Fibroblast of lung (primary cell): ENCODE results near the gene SMIM45.

Experiments
- DNase-seq, 2 donors: peaks; one replicate each; pipeline versions ENCODE4 v3.0.0 to v3.0.0-alpha.2; 2010; ENCODE audit warnings: low read depth in 2 of 2
- H2AFZ ChIP-seq: 2 replicates; pipeline ENCODE4 v1.5.1; 2012; ENCODE audit warnings: low read length, control low read depth, inconsistent platforms
- H3K27ac ChIP-seq: 2 replicates; pipeline ENCODE4 v1.5.1; 2011; ENCODE audit warnings: low read length, control low read depth; ENCODE audit not compliant: insufficient read depth
- H3K27me3 ChIP-seq: 2 replicates; pipeline ENCODE4 v1.5.1; 2011; ENCODE audit warnings: mild to moderate bottlenecking, low read length; ENCODE audit not compliant: control insufficient read depth, insufficient read depth
- H3K36me3 ChIP-seq: 2 replicates; pipeline ENCODE4 v1.5.1; 2011; ENCODE audit warnings: low read length; ENCODE audit not compliant: control insufficient read depth, insufficient read depth
- H3K4me1 ChIP-seq: 2 replicates; pipeline ENCODE4 v1.5.1; 2011; ENCODE audit warnings: low read length; ENCODE audit not compliant: control insufficient read depth, insufficient read depth; ENCODE audit errors: extremely low read depth
- H3K4me2 ChIP-seq: 2 replicates; pipeline ENCODE4 v1.5.1; 2011; ENCODE audit warnings: low read length, control low read depth; ENCODE audit not compliant: insufficient read depth; ENCODE audit errors: extremely low read depth
- H3K4me3 ChIP-seq, 4 experiments: fragments of 200-600 bp in 1 of 4; sonication (generic) in 1 of 4; replicated peaks in 1 of 4; 2 replicates each; pipeline ENCODE4 v1.5.1; 2011 to 2016; ENCODE audit warnings: low read length in 4 of 4, low read depth in 3 of 4, mild to moderate bottlenecking in 3 of 4, control low read depth in 2 of 4, inconsistent platforms in 1 of 4, mixed read lengths in 1 of 4; ENCODE audit not compliant: insufficient read depth in 1 of 4; ENCODE audit errors: control extremely low read depth in 1 of 4
- H3K79me2 ChIP-seq: 2 replicates; pipeline ENCODE4 v1.5.1; 2012; ENCODE audit warnings: mild to moderate bottlenecking, low read length, inconsistent platforms; ENCODE audit not compliant: control insufficient read depth, insufficient read depth
- H3K9ac ChIP-seq: 2 replicates; pipeline ENCODE4 v1.5.1; 2011; ENCODE audit warnings: mild to moderate bottlenecking, low read length, control low read depth; ENCODE audit not compliant: insufficient read depth
- H3K9me3 ChIP-seq: 2 replicates; pipeline ENCODE4 v1.5.1; 2012; ENCODE audit warnings: low read depth, low read length; ENCODE audit not compliant: control insufficient read depth, insufficient read depth
- H4K20me1 ChIP-seq: 2 replicates; pipeline ENCODE4 v1.5.1; 2011; ENCODE audit warnings: low read length; ENCODE audit not compliant: control insufficient read depth, insufficient read depth; ENCODE audit errors: extremely low read depth
- CTCF ChIP-seq, 2 donors: IDR thresholded peaks in 1 of 2; conservative IDR thresholded peaks in 1 of 2; 1 replicate in 1 of 2; 2 replicates in 1 of 2; pipeline ENCODE4 v1.5.1; 2011 to 2012; ENCODE audit warnings: low read length in 2 of 2, control low read depth in 1 of 2, inconsistent platforms in 1 of 2, low read depth in 1 of 2, mild to moderate bottlenecking in 1 of 2
- EZH2 ChIP-seq: IDR thresholded peaks from 2 replicates; pipeline ENCODE4 v1.5.1; 2012; ENCODE audit warnings: low read length, control low read depth, mild to moderate bottlenecking; ENCODE audit errors: missing control alignments

The SMIM45 gene

DNA sequence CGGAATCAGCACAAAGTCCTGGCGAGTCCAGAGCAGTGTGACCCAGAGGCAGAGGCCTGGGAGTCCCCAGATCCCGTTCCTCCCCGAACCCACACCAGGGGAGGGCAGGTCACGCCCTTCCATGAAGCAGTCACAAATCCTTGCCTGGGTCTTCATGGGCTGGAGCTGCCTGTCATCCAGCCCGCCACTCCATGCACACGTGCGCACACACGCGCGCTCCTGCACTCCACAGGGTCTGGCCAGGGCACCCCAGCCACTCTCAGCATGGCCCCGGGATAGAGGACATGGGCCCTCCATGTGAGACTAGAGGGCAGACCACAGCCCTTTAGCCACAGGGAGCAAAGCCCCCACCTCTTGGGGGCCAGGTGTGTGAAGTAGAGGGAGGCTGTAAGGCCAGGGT is 19.6 kb upstream of the SMIM45 start:
- H4K20me1 ChIP-seq: no peaks in the 10 kb centered on the region
- H3K79me2 ChIP-seq: no peaks in the 10 kb centered on the region
- DNase-seq: no peak
- H3K27me3 ChIP-seq: no peaks in the 10 kb centered on the region
- no peak overlapping the region for H3K4me3 ChIP-seq
- no peaks in the 10 kb centered on the region for H3K9me3 ChIP-seq
- no peak overlapping the region for H2AFZ ChIP-seq
- no peak overlapping the region for H3K9ac ChIP-seq
- no peaks in the 10 kb centered on the region for H3K4me1 ChIP-seq
- H3K36me3 ChIP-seq: peaks cover 2% of the 10 kb centered on the region
- no peak overlapping the region for H3K4me2 ChIP-seq
- TF ChIP-seq CTCF (conservative IDR thresholded peaks at IDR 0.05 in 1 of 2, IDR thresholded peaks at IDR 0.05 in 1 of 2; ENCODE audit: low read depth in 1 of 2, low read length in 2 of 2): no peak
- no peak for TF ChIP-seq EZH2
- H3K27ac ChIP-seq: no peak overlapping the region

- H3K9me3 ChIP-seq: no peaks in the 10 kb centered on the region
- no peak for DNase-seq
- H3K27ac ChIP-seq: no peak overlapping the region
- H3K4me1 ChIP-seq: no peaks in the 10 kb centered on the region
- no peak overlapping the region for H3K4me2 ChIP-seq
- H3K4me3 ChIP-seq: no peak overlapping the region
- no peaks in the 10 kb centered on the region for H4K20me1 ChIP-seq
- TF ChIP-seq EZH2 (no peak), CTCF (conservative IDR thresholded peaks at IDR 0.05 in 1 of 2, IDR thresholded peaks at IDR 0.05 in 1 of 2; ENCODE audit: low read depth in 1 of 2, low read length in 2 of 2) (no peak)
- no peaks in the 10 kb centered on the region for H3K27me3 ChIP-seq
- H2AFZ ChIP-seq: no peak overlapping the region
- H3K9ac ChIP-seq: no peak overlapping the region
- peaks cover 2% of the 10 kb centered on the region for H3K36me3 ChIP-seq
- no peaks in the 10 kb centered on the region for H3K79me2 ChIP-seq
These were observed 18.4 kb upstream of the SMIM45 start for GRCh38 chr22:41933411-41934177.

DNA sequence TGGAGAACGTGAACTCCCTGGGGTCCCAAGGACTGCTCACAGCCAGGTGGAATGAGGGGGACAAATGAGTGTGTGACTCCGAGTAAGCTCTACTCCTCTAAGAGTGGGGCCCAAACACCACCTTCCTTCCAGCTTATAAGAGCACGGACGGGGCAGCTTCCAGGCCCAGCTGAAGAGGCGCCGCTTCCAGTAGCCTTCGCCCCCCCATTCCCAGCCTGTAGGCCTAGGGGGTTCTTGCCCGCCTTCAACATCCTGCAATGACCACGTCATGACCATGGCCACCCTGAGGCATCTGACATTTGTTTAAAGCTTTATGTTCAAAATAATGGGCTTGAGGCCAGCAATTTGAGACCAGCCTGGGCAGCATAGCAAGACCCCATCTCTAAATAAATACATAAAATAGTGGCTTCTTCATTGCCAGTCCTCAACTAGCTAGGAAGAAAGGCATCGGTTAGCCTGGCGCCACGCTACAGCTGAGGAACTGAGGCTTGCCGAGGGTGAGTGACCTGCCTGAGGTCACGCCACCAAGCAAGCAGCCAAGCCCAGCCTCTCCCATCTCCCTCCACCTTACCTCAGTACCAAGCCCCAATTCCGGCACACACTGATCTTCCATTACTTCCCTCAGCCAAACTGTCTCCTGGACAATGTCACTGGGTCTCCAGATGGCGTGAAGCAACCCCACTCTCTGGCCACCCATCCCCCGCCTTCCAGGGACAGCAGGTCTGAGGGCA is 17.5 kb upstream of the SMIM45 start:
- Histone ChIP-seq H3K9me3 (no peaks in the 10 kb centered on the region), H3K4me1 (no peaks in the 10 kb centered on the region), H3K27ac (no peak overlapping the region), H3K9ac (no peak overlapping the region), H4K20me1 (no peaks in the 10 kb centered on the region), H2AFZ (no peak overlapping the region), H3K79me2 (no peaks in the 10 kb centered on the region), H3K27me3 (no peaks in the 10 kb centered on the region), H3K4me3 (no peak overlapping the region), H3K4me2 (no peak overlapping the region), H3K36me3 (peaks cover 6% of the 10 kb centered on the region)
- DNase-seq: no peak
- TF ChIP-seq EZH2: no peak
- no peak for TF ChIP-seq CTCF (conservative IDR thresholded peaks at IDR 0.05 in 1 of 2, IDR thresholded peaks at IDR 0.05 in 1 of 2; ENCODE audit: low read depth in 1 of 2, low read length in 2 of 2)
